ENCODE measurements around the gene NR6A1.

The NR6A1 gene

DNA sequence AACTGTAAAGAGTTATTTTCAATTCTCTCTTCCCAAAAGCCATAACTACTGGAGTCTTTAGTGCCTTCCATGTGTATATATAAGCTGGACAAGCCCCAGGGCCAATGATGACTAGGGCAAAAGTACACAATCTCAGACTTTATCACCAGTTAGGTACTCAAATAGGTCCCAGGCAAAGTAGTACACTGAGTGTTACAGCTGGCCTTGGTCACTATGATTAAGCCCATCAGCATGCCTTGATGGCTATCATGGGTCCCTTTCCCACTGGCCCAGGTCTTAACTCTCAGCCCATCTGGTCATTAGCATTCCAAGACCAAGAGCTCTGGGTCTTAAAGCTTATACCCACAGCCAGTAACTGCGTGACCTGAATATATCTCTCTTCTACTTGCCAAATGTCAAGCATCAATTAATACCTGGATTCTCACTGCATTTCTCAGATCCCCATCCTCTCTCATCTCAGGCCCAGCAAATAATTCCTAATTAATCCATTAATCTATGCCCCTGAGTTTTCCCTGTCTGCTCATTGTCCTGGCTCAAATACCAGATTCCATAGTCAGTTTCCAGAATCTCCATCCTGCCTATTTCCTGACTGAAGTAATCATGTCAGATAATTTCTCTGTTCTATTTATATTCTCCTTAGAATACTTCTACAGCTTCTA lies 62.3 kb downstream of the NR6A1 start:
- DNase-seq (ENCODE audit: extremely low read depth, low read depth) = no peak
- TF ChIP-seq, protein P1, sequence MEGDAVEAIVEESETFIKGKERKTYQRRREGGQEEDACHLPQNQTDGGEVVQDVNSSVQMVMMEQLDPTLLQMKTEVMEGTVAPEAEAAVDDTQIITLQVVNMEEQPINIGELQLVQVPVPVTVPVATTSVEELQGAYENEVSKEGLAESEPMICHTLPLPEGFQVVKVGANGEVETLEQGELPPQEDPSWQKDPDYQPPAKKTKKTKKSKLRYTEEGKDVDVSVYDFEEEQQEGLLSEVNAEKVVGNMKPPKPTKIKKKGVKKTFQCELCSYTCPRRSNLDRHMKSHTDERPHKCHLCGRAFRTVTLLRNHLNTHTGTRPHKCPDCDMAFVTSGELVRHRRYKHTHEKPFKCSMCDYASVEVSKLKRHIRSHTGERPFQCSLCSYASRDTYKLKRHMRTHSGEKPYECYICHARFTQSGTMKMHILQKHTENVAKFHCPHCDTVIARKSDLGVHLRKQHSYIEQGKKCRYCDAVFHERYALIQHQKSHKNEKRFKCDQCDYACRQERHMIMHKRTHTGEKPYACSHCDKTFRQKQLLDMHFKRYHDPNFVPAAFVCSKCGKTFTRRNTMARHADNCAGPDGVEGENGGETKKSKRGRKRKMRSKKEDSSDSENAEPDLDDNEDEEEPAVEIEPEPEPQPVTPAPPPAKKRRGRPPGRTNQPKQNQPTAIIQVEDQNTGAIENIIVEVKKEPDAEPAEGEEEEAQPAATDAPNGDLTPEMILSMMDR (IDR thresholded peaks at IDR 0.05; ENCODE audit: low read depth, low read length) = no peak

DNA sequence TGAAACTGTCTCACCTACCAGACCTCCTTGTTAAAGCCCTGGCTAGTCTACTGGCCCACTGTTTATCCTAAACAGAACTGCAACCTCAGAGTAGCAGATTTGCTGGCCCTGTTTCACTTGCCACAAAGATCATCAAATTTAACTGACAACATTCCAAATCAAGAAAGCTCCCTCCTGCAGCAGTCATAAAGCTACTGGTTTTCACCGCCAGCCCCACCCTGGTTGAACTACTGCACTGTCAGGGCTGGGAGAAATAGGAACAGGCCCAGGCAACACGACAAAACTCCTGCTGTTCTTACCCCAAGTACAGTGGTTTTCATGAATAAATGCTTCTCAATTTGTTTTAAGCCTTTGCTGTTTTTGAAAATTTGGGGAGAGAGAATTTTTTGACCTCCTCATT lies 63.0 kb downstream of the NR6A1 start:
- TF ChIP-seq, protein P1 (IDR thresholded peaks at IDR 0.05; ENCODE audit: low read depth, low read length) = no peak

DNA sequence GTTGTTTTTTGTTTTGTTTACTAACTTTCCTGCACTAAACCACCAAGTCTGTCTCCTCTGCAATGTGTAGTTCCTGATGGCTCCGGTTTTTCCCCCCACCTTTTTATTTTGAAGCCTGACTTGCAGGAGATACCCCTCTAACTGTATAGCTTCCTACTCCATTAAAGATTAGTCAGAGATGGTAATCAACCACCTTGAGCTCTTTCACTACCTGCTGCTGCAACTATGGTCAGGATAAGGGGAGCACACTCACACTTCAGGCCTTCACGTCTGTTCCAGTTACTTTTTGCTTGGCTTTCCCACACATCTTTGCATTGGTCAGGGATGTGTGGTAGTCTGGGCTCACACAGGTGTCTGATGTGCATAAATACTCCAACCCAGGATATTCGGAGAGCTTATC lies 63.4 kb downstream of the NR6A1 start:
- no peak for DNase-seq (ENCODE audit: extremely low read depth, low read depth)
- TF ChIP-seq, protein P1 (IDR thresholded peaks at IDR 0.05; ENCODE audit: low read depth, low read length) = no peak

More for the DNA sequence above, 63.0 kb downstream of the NR6A1 start:
- no peak for DNase-seq (ENCODE audit: extremely low read depth, low read depth)

DNA sequence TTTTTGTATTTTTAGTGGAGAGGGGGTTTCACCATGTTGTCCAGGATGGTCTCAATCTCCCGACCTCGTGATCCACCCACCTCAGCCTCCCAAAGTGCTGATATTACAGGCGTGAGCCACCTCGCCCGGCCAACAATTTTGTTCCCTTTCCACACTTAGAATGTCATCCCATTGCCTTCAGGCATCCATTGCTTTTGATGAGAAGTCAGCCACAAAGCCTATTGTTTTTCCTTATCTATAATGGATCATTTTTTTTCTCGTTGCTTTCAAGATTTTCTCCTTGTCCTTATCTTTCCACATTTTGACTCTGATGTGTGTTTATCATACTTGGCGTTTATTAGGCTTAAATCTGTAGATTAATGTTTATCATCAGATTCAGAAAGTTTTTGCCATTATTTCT lies 64.4 kb downstream of the NR6A1 start:
- no peak for DNase-seq (ENCODE audit: extremely low read depth, low read depth)
- TF ChIP-seq, protein P1 (IDR thresholded peaks at IDR 0.05; ENCODE audit: low read depth, low read length) = no peak

DNA sequence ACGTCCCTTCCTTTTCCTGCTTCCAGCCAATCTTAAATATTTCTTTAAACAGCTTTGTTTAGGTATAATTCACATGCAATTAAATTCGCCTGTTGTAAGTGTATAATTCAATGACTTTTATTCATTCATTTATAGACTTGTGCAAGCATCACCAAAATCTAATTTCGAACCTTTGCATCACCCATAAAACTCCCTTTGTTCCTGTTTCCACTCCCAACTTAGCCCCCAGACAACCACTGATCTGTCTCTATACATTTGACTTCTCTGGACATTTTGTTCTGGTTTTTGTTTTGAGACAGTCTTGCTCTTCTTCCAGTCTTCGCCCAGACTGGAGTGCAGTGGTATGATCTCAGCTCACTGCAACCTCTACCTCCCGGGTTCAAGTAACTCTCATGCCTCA lies 71.5 kb downstream of the NR6A1 start:
- DNase-seq (ENCODE audit: extremely low read depth, low read depth) = no peak
- TF ChIP-seq, protein P1 (IDR thresholded peaks at IDR 0.05; ENCODE audit: low read depth, low read length) = no peak

DNA sequence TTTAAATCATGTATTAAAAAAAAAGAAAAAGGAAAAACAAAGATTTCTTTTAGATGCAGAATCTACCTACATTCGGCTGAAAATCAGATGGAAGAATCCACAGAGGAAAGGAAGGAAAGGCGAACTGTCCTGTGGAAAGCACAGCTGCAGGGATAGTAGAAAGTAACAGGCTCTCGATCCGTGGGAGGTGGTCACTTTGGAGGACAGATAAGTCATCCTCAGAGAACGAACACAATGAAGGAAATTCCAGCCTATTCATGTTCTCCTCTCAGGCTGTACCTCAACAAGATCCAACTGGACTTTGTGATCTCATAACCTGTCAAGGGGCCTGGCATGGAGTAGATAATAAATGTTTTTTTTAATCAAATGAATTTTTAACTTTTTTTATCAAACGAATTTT lies 72.8 kb downstream of the NR6A1 start:
- TF ChIP-seq, protein P1 (IDR thresholded peaks at IDR 0.05; ENCODE audit: low read depth, low read length) = no peak
- no peak for DNase-seq (ENCODE audit: extremely low read depth, low read depth)

DNA sequence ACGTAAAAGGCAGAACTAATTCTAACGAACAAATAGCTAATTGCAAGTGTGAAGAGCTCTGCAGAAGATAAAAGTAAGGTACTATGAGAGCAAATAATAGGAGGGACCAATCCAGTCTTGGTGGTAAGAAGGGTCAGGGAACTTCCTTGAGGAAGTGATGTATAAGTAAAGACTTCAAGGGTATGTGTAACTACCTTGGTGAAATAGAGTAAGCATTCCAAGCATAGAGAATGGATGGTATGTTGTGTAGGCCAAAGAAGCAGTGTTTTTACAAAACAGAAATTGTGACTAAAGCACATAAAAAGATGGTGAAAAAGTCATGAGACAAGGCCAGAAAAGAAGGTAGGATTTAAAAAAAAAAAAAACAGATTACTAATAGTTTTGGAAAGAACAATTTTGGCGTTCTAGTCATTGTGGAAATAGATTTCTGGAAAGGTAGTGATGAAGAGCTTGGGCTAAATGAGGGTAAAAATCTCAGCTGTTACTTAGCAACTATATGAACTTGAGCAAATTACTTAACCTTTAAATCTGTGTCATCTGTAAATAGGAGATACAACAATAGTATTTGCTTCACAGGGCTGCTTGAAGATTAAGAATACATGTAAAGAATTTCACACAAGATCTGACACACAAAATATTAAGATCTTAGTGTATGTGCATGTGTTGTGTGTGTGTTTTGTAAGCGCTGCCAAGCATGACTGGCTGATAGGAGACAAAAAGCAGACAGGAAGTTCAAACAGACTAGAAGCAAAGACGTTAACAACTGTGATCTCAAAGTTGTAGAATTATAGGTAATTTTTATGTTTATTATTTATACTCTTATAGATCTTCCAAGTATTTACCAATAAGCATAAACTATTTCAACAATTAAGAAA lies 73.5 kb downstream of the NR6A1 start:
- TF ChIP-seq, protein P1 (IDR thresholded peaks at IDR 0.05; ENCODE audit: low read depth, low read length) = no peak
- no peak for DNase-seq (ENCODE audit: extremely low read depth, low read depth)
